SK-N-SH (cell line): ENCODE results near the gene ALDH1L1.

Source experiments
- EP300 ChIP-seq, 2 experiments: IDR thresholded peaks; 2 replicates each; pipeline versions ENCODE4 v1.4.0 to v1.6.1; 2012; ENCODE audit warnings: borderline replicate concordance in 1 of 2, low read depth in 1 of 2, low read length in 1 of 2
- EZH2phosphoT487 ChIP-seq: fragments of 200-600 bp; sonication (generic); IDR thresholded peaks from 2 replicates; pipeline ENCODE4 v1.6.1; 2017; ENCODE audit warnings: low read depth, mixed run types, mild to moderate bottlenecking, antibody characterized with exemption, moderate library complexity, borderline replicate concordance
- FOXJ3 ChIP-seq: sonication (generic); formaldehyde crosslinking; IDR thresholded peaks from 2 replicates; pipeline ENCODE4 v1.5.1; 2020; ENCODE audit warnings: mild to moderate bottlenecking, missing genetic modification reagents
- FOXM1 ChIP-seq: IDR thresholded peaks from 2 replicates; pipeline ENCODE4 v1.4.0; 2012; ENCODE audit warnings: low read depth, mild to moderate bottlenecking
- JUND ChIP-seq: IDR thresholded peaks from 2 replicates; pipeline ENCODE4 v1.4.0; 2012
- MEF2A ChIP-seq: IDR thresholded peaks from 2 replicates; pipeline ENCODE4 v1.4.0; 2012; ENCODE audit warnings: low read depth, borderline replicate concordance
- NRF1 ChIP-seq: IDR thresholded peaks from 2 replicates; pipeline ENCODE4 v1.6.1; 2012; ENCODE audit warnings: low read depth, mild to moderate bottlenecking, low read length
- POLR2AphosphoS5 ChIP-seq: IDR thresholded peaks from 2 replicates; pipeline ENCODE4 v1.6.1; 2012; ENCODE audit warnings: low read depth, low read length
- RAD21 ChIP-seq: IDR thresholded peaks from 2 replicates; pipeline ENCODE4 v1.6.1; 2012; ENCODE audit warnings: mild to moderate bottlenecking, low read length
- SMC3 ChIP-seq: IDR thresholded peaks from 2 replicates; pipeline ENCODE4 v1.6.1; 2012; ENCODE audit warnings: low read depth, low read length, improper control_type of control experiment
- TAF1 ChIP-seq: IDR thresholded peaks from 2 replicates; pipeline ENCODE4 v1.6.1; 2012; ENCODE audit warnings: low read depth, mild to moderate bottlenecking, low read length, moderate library complexity, borderline replicate concordance
- TF ChIP-seq, protein P1 (sequence below): fragments of 200-600 bp; sonication (generic); IDR thresholded peaks from 2 replicates; pipeline ENCODE4 v1.6.1; 2017; ENCODE audit warnings: antibody characterized with exemption, mild to moderate bottlenecking, moderate library complexity
- TF ChIP-seq, protein P2 (sequence below): IDR thresholded peaks from 2 replicates; pipeline ENCODE4 v1.6.1; 2012; ENCODE audit warnings: mild to moderate bottlenecking, low read depth, low read length, moderate library complexity

DNA sequence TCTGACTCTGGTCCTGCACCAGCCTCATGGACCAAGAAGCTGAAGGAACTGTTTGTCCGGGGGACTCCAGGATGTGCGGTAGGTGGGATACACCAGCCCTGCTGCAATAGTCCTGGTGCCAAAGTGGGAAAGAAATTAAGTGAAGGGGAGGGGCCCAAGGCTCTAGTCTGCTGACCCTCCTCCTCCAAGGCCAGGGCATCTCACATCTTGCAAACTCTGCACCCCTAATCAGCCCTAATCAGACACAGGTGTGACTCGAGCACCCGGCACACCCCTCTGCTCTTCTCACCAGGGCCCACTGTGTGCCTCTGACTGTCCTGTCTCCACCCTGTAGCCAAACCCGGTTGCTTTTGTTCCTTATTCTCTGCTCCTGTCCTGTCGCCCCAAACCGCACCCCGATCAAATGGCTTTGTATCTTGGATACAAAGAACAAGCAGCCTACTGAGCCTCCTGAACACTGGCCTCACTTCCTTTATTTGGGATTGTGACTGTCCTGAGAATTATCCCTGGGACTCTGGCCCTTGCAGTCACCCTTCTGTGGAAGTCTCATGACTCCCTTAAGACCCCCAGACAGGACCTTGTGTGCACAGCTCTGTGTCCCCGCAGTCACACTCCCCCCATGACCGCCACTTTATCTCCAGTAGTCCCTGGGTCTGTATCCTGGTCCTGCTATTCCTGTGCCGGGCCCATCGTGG is 69.8 kb downstream of the ALDH1L1 start:
- TF ChIP-seq, protein P1, sequence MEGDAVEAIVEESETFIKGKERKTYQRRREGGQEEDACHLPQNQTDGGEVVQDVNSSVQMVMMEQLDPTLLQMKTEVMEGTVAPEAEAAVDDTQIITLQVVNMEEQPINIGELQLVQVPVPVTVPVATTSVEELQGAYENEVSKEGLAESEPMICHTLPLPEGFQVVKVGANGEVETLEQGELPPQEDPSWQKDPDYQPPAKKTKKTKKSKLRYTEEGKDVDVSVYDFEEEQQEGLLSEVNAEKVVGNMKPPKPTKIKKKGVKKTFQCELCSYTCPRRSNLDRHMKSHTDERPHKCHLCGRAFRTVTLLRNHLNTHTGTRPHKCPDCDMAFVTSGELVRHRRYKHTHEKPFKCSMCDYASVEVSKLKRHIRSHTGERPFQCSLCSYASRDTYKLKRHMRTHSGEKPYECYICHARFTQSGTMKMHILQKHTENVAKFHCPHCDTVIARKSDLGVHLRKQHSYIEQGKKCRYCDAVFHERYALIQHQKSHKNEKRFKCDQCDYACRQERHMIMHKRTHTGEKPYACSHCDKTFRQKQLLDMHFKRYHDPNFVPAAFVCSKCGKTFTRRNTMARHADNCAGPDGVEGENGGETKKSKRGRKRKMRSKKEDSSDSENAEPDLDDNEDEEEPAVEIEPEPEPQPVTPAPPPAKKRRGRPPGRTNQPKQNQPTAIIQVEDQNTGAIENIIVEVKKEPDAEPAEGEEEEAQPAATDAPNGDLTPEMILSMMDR, result no peak
- TF ChIP-seq POLR2AphosphoS5, result no peak
- TF ChIP-seq EZH2phosphoT487, result no peak
- no peak for TF ChIP-seq EP300 (IDR thresholded peaks at IDR 0.05; ENCODE audit: borderline replicate concordance in 1 of 2, low read depth in 1 of 2, low read length in 1 of 2)
- TF ChIP-seq MEF2A, result no peak
- no peak for TF ChIP-seq NRF1
- TF ChIP-seq, protein P2, sequence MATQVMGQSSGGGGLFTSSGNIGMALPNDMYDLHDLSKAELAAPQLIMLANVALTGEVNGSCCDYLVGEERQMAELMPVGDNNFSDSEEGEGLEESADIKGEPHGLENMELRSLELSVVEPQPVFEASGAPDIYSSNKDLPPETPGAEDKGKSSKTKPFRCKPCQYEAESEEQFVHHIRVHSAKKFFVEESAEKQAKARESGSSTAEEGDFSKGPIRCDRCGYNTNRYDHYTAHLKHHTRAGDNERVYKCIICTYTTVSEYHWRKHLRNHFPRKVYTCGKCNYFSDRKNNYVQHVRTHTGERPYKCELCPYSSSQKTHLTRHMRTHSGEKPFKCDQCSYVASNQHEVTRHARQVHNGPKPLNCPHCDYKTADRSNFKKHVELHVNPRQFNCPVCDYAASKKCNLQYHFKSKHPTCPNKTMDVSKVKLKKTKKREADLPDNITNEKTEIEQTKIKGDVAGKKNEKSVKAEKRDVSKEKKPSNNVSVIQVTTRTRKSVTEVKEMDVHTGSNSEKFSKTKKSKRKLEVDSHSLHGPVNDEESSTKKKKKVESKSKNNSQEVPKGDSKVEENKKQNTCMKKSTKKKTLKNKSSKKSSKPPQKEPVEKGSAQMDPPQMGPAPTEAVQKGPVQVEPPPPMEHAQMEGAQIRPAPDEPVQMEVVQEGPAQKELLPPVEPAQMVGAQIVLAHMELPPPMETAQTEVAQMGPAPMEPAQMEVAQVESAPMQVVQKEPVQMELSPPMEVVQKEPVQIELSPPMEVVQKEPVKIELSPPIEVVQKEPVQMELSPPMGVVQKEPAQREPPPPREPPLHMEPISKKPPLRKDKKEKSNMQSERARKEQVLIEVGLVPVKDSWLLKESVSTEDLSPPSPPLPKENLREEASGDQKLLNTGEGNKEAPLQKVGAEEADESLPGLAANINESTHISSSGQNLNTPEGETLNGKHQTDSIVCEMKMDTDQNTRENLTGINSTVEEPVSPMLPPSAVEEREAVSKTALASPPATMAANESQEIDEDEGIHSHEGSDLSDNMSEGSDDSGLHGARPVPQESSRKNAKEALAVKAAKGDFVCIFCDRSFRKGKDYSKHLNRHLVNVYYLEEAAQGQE, result no peak
- no peak for TF ChIP-seq TAF1
- no peak for TF ChIP-seq FOXM1
- TF ChIP-seq JUND, result no peak
- no peak for TF ChIP-seq RAD21
- no peak for TF ChIP-seq FOXJ3
- no peak for TF ChIP-seq SMC3
